Omental fat pad (tissue), 4 donors: ENCODE data around the gene ARL4A. TPM values are rescaled to one million over a fixed set of nuclear protein-coding genes. Genes with fewer than 3 reads are reported as not detected.
"Not testable (repeated sequence)": the region's sequence is repeated elsewhere in the genome, so short reads cannot be mapped to it uniquely, and the experiment has no call there.

Source experiments
- ATAC-seq: fragments of 150-250 bp; one replicate; pipeline ENCODE4 v1.9.1; 2016; ENCODE audit warnings: mild to moderate bottlenecking, moderate library complexity; ENCODE audit not compliant: low FRiP score
- DNase-seq: peaks from one replicate; pipeline ENCODE4 v3.0.0-alpha.2; 2019; ENCODE audit warnings: low spot score
- CTCF ChIP-seq, 3 donors: fragments of 450-650 bp; IDR thresholded peaks; one replicate each; pipeline ENCODE4 v1.5.1; 2016 to 2017; ENCODE audit warnings: antibody characterized with exemption in 3 of 3, mild to moderate bottlenecking in 3 of 3, moderate library complexity in 2 of 3
- total RNA-seq, 4 donors: library from RNA; depleted of rRNA; stranded (reverse); fragments of >200 nt; gene quantifications; one replicate each; pipeline ENCODE4 v1.1.0, GENCODE V29; 2016

The ARL4A gene
- total RNA-seq, 4 donors from 2014 or later: 37.2 to 60.2 (median 51.3) TPM

DNA sequence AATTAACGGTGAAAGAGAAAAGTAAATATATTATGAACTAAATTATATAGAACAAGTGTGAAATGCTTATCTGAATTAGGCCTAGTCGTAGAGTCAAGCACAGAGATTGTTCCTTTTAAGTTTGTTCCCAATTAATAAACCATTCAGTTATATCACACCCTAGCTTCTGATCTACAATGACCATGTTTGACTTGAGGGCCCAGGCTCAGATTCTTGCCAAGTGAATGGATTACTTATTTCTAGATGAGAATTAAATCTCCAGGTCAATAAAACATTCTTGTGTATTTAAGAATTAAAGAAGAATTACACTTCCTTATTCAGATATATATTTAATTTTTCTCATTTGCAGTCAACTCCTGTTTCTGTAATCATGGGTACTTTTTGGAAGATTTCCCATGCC is 37.4 kb upstream of the ARL4A start:
- no peak for TF ChIP-seq CTCF (IDR thresholded peaks at IDR 0.05)
- DNase-seq: no peak
- no peak for ATAC-seq

- ATAC-seq (no peak), DNase-seq (no peak)
- TF ChIP-seq CTCF (IDR thresholded peaks at IDR 0.05): no peak
Measured at GRCh38 chr7:12653110-12653509, 34.3 kb upstream of the ARL4A start.

- ATAC-seq (no peak), DNase-seq (no peak)
- no peak for TF ChIP-seq CTCF (IDR thresholded peaks at IDR 0.05)
Measured at GRCh38 chr7:12653518-12653917, 33.9 kb upstream of the ARL4A start.

- ATAC-seq: no peak
- no peak for DNase-seq
- no peak for TF ChIP-seq CTCF (IDR thresholded peaks at IDR 0.05)
Measured at GRCh38 chr7:12655161-12655560, 32.3 kb upstream of the ARL4A start.

DNA sequence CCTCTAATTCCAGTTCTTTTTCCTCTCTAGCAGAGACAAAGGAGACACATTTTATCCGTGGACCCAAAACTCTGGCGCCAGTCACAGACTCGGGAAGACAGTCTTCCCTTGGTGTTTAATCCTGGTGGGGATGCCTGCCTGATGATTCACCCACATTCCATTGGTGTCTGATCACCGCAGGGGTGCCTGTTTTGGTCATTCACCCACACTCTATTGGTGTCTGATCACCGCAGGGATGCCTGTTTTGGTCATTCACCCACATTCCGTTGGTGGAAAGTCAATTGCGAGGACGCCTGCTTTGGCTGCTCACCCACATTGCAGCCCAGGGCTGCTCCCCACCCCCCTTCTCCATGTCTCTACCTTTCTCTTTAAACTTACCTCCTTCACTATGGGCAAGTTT is 27.0 kb upstream of the ARL4A start:
- not testable (repeated sequence) for DNase-seq, ATAC-seq

DNA sequence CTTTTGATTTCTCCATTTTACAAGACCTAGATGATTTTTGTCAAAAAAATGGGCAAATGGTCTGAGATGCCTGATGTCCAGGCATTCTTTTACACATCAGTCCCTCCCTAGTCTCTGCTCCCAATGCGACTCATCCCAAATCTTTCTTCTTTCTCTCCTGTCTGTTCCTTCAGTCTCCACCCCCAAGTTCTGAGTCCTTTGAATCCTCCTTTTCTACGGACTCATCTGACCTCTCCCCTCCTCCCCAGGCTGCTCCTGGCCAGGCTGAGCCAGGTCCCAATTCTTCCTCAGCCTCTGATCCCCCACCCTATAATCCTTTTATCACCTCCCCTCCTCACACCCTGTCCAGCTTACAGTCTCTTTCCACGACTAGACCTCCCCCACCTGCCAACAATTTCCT is 26.4 kb upstream of the ARL4A start:
- not testable (repeated sequence) for ATAC-seq, DNase-seq

GRCh38 chr7:12661581-12661980 is 25.9 kb upstream of the ARL4A start:
- DNase-seq: no peak
- ATAC-seq: no peak
- no peak for TF ChIP-seq CTCF (IDR thresholded peaks at IDR 0.05)

GRCh38 chr7:12670000-12670729 is 17.3 kb upstream of the ARL4A start:
- no peak for ATAC-seq
- DNase-seq: no peak
- TF ChIP-seq CTCF (IDR thresholded peaks at IDR 0.05): no peak
